NCI-H2196 treated with DMSO at 0.1 percent for 48 hours (cell line): ENCODE measurements around the gene SYNGR3.

ENCODE experiments used
- DNase-seq: peaks from one replicate; lab custom pipeline; 2025; ENCODE audit not compliant: unreplicated experiment; lab: John Stamatoyannopoulos, UW

SYNGR3 gene

DNA sequence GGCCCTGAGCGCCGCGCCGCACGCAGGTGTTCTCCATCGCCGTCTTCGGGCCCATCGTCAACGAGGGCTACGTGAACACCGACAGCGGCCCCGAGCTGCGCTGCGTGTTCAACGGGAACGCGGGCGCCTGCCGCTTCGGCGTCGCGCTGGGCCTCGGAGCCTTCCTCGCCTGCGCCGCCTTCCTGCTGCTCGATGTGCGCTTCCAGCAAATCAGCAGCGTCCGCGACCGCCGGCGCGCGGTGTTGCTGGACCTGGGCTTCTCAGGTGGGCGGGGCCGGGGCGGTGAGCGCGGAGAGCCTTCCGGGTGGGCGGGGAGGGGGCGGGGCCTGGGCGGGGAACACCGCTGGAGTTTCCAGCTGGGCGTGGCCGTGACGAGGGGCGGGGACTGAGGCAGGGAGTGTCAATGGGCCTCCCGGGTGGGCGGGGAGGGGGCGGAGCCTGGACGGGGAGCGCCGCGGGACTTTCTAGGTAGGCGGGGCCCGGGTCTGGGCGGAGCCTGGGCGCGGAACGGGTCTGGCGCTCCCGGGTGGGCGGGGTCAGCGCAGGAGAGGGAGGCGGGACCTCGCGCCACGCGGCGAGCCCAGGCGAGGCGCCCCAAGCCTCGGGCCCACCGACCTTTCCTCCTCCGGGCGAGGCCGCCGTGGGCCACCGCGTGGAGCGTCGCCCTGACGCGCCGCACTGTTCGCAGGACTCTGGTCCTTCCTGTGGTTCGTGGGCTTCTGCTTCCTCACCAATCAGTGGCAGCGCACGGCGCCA lies 2.4 kb downstream of the SYNGR3 start:
- no peak for DNase-seq

- no peak for DNase-seq
Measured at GRCh38 chr16:1992704-1993317, 3.0 kb downstream of the SYNGR3 start.

DNA sequence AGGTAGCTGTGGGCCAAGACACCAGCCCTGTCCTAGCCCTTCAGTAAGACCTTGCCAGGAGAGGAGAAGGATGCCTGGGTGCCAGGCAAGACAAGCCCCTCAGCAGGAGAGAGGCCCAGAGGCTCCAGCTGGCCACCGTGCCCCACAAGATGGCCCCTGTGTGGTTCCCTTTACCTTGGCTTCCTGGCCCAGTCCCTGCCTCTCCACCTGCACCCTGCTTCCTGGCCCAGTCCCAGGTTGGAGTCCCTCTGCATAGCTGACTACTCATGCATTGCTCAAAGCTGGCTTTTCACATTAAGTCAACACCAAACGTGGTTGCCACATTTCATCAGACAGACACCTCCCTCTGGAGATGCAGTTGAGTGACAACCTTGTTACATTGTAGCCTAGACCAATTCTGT lies 4.0 kb downstream of the SYNGR3 start:
- DNase-seq = peak; percentile 30

GRCh38 chr16:1997494-1998359 lies 8.0 kb downstream of the SYNGR3 start:
- DNase-seq = no peak

DNA sequence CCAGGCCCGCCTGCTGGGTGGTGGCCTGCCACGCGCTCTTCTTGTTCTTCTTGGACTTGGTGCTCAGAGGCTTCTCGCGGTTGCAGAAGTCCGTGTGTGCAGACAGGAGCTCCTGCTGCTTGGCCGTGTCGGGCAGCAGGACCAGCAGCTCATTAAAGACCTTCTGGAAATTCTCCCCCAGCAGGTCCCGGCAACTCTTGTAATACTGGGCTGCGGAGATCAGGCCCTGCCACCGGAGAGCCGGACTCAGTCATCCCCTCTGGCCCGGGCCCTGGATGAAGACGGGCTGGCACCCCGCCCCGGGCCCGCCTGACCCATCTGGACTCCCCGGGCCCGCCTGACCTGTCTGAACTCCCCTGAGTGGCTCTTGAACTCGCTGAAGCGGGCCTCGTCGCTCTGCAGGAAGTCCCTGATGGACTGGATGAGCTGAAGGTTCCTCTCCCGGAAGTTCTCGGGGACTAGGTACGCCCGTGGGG lies 8.6 kb downstream of the SYNGR3 start:
- DNase-seq = no peak

- DNase-seq = no peak
Measured at GRCh38 chr16:1998852-1999801, 9.4 kb downstream of the SYNGR3 start.

GRCh38 chr16:1999866-2000514 lies 10.2 kb downstream of the SYNGR3 start:
- DNase-seq = no peak

DNA sequence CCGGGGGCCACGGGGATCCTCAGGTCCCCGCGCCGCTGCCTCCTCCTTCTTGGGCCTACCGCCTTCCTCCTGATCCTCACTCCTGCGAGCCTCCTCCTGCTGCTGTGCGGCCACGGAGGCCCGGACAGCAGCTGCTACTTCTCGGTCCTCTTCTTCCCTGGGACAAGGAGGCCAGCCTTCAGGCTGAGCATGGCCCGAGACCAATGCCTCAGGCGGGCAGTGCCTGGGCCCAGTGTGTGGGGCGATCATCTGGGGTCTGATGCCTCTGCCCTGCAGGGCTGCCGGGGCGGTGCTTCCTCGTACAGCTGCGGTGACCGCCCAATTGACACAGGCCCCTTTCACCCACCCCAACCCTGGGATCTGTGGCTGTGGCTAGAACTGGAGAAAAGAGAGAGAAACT lies 11.3 kb downstream of the SYNGR3 start:
- no peak for DNase-seq

DNA sequence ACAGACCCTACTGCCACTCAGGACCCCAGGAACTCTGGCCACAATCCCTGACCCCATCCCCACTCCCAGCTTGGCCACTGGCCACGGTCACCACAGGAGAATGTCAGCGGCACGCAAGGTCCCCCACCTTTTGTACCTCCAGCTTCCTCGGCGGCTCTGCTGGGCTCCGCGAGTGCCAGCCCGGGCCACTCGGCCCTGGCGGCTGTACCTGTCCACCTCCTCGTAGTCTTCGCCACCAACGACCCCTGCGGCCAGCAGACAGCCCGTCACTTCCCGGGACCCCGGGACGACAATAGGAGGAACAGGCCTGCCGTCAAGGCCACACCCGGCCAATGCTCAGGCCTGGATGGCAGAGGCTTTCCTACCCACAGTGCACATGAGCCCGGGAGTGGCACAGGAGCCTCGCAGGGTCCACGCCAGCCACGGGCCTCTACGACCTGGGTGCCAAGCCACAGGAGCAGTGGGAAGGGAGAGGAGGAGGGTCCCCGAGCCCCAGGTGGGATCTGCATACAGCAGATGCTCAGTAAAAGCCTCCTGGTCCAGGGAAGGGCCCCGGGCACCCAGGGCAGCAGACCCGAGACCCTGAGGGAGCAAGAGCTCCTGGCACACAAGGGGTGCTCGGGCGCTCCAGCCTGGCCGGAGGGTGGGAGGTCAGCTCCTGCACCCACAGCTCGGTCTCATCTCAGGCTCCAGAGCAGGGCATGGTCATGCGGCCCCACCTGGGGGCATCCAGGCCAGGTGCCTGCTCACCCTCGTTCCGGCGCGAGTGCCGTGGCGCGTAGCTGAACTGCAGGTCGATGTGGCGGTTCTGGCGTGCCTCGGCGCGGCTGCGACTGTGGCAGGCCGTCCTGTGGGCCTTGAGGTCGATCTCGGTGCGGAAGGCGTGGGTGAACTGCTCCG lies 11.9 kb downstream of the SYNGR3 start:
- no peak for DNase-seq

DNA sequence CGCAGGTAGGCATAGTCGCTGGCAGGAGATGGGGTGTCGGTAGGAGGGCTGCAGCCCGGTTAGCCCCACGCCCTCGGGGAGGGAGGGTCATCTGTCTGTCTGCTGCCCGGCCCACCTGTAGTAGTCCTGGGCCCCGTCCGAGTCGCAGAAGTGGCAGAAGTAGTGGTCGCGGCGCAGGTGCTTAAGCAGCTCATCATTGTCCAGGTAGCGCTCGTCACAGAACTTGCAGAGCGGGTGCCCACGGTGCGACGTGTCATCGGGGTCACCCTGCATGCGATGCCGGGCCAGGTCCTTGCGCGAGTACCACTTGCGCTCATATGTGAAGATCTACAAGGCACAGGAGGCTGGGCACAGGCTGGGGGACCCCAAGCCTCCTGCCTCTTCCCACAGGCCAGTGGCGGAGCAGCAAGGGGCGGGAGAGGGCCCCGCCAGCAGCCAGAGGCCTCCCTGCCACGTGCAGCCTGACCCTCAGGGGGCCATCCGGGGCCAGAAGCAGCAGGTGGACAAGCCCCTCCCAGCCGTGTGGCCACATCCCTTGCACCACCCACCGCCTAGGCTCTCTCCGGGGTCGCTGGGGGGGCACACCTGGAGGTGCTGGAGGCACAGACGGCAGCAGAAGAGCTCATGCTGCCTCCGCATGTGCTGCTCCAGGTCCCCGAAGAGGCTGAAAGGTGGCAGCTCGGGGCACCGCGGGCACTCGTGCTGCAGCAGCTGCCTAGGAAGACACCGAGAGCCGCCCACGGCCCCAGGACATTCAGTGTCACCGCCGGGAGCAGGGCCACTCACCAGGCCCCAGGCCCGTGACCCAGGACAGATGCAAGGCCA lies 12.8 kb downstream of the SYNGR3 start:
- no peak for DNase-seq

DNA sequence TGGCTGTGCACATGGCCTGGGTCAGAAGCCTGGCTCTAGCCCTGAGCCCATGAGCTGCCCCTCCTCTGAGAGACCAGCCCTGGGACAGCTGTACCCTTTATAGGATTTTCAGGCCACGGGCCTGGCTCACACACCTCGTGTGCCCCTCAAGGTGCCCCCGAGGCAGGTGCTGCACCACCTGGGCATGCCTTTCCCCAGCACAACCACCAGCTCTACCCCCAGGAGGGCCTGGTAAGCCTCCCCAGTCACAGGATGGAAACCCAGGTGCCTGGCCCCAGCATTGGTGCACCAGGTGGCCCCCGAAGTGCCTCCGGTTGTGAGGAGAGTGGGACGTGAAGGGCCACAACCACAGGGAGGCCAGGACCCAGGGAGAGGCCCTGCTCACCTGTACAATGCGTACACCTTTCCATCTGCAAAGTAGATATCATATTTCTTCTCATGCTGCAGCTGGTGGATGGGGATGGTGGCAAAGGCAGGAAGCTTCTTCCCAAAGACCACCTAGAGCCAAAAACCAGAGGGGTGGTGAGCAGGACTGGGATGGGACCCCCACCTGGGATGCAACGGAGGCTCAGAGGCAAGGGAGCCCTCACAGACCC lies 13.6 kb downstream of the SYNGR3 start:
- no peak for DNase-seq

- peak; percentile 88 for DNase-seq
Measured at GRCh38 chr16:2003827-2004641, 14.3 kb downstream of the SYNGR3 start.

DNA sequence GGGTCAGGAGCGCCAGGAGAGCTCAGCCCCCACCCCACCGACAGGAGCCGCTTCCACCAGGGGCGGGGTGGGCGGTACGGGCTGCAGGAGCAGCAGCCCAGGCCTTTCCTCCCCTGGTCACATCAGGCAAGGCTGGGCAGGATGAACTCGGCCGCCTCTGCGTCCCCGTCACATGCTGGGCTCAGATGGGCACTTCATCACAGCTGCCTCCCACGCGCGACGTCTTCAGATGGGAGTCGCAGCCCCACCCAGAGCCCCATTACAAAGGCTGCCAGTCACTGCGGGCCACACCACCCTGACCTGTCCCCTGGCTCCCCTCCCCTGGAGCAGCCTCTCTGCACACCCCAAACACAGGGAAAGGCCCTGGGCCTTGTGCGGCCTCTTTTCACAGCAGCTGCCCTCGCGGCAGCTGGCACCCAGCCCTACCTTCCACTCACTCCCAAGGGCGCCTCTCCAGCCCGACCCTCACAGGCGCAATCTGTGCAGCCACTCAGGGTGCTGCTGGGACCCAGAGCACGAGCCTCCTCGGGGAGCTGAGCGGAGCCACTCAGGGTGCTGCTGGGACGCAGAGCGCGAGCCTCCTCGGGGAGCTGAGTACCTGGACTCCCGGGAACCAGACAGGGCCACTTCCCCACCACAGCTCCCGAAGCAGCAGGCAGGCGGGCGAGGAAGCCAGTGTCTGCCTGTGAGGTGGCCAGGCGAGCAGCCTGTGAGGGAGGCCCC lies 15.2 kb downstream of the SYNGR3 start:
- DNase-seq = no peak

DNA sequence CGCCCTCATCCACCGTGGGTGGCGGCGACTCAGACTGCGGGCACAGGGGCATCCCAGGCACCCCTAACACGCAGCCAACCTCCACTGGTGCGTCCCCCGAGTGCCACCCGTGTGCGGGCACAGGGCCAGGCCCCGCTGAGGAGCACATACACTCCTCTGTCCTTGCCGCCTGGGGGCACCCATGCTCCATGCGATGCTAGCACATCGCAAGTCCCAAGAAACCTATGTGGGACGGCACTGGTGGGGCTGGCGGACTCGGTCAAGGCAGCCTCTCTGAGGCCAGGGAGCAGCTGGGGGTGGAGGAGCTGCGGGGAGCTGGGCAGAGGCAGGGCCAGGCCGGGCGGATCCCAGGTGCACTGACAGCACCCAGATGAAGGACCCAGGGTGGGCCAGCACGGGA lies 15.9 kb downstream of the SYNGR3 start:
- DNase-seq = no peak

DNA sequence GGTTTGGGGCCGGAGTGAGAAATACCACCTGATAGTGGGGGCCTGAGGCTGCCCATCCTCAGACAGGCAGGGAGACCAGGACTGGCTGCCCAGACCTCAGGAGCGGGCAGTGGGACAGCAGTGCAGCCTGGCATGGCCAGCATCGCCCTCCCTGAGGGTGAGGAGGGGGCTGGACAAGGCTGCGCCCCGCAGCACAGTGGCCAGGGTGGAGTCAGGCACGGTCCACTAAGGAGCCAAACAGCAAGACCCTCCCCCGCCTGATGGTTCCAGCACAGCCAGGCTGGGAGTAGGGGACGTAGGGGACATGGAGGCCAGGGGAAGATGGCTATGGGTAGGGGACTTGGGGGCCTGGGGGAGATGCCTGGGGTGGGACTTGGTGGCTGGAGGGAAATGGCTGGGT lies 16.5 kb downstream of the SYNGR3 start:
- no peak for DNase-seq

GRCh38 chr16:2007081-2007836 lies 17.5 kb downstream of the SYNGR3 start:
- no peak for DNase-seq
